Raji (cell line): Measurements from ENCODE around the gene USP5.
A peak's percentile ranks its signal among the peaks of the same experiment; 100 is the strongest.

ENCODE experiments used
- POLR2A ChIP-seq: IDR thresholded peaks from 2 replicates; pipeline ENCODE4 v1.6.1; 2011; ENCODE audit warnings: low read depth, low read length, control low read depth; ENCODE audit not compliant: insufficient read depth

The USP5 gene, protein sequence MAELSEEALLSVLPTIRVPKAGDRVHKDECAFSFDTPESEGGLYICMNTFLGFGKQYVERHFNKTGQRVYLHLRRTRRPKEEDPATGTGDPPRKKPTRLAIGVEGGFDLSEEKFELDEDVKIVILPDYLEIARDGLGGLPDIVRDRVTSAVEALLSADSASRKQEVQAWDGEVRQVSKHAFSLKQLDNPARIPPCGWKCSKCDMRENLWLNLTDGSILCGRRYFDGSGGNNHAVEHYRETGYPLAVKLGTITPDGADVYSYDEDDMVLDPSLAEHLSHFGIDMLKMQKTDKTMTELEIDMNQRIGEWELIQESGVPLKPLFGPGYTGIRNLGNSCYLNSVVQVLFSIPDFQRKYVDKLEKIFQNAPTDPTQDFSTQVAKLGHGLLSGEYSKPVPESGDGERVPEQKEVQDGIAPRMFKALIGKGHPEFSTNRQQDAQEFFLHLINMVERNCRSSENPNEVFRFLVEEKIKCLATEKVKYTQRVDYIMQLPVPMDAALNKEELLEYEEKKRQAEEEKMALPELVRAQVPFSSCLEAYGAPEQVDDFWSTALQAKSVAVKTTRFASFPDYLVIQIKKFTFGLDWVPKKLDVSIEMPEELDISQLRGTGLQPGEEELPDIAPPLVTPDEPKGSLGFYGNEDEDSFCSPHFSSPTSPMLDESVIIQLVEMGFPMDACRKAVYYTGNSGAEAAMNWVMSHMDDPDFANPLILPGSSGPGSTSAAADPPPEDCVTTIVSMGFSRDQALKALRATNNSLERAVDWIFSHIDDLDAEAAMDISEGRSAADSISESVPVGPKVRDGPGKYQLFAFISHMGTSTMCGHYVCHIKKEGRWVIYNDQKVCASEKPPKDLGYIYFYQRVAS

GRCh38 chr12:6851921-6852650, at the start of gene USP5:
TSS of gene USP5 (plus strand) at chr12:6852150. CDS start at chr12:6852180, 30 bp downstream.
- peak; percentile 88 for TF ChIP-seq POLR2A

- no peak for TF ChIP-seq POLR2A
Measured at GRCh38 chr12:6807170-6807569, 44.8 kb upstream of the USP5 start.

GRCh38 chr12:6809056-6809455, 42.9 kb upstream of the USP5 start:
- no peak for TF ChIP-seq POLR2A

DNA sequence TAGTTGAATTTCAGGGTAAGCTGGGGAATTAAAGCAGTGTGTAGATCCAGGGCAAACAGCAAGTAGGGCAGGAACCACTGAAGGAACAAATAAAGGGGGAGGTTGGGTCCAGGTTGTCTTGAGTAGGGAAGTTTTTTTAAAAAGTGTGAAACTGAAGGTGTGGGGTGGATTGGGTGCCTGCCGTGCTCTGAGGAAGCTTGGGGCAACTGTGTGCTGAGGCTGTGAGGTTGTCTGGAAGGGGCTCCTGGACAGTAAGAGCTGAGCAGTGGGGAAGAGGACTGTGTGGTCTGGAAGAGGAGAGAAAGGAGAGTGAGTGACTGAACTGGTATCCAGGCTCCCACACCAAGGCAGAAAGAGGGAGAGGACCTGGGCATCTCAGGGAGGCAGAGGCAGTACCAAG, 41.2 kb upstream of the USP5 start:
- no peak for TF ChIP-seq POLR2A

DNA sequence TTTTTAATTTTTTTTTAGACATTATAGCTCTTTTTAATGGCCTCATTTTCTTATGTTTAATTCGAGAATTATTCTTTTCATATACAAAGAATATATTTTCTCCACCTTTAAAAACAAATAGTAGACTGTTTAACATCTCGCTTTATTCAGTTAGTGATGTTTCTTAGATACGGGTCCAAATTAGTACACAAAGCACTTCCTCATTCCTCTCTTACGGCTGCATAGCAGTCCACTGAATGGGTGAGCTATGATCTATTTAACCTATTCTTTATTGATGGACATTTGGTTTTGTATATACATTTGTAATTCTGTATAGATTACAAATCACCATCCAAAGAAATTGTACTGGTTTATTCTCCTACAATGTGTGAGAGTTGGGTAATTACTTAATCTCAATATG, 38.6 kb upstream of the USP5 start:
- no peak for TF ChIP-seq POLR2A

DNA sequence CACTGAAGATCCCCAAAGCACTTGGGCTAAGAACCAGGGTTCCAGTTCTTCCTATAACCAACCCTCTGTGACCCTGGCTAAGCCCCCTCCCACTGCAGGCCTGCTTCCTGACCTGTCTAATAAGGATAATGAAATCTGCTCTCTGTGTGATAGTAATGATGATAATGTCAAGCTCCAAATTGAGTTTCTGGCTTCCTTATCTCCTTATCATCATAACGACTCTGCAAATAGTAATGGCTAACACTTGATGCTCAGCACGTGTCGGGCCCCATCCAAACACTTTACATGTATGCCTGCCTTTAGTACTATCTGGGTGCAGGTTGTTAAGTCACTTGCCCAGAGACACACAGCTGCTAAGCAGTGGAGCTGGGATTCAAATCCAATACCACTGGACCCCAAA, 35.4 kb upstream of the USP5 start:
- no peak for TF ChIP-seq POLR2A

DNA sequence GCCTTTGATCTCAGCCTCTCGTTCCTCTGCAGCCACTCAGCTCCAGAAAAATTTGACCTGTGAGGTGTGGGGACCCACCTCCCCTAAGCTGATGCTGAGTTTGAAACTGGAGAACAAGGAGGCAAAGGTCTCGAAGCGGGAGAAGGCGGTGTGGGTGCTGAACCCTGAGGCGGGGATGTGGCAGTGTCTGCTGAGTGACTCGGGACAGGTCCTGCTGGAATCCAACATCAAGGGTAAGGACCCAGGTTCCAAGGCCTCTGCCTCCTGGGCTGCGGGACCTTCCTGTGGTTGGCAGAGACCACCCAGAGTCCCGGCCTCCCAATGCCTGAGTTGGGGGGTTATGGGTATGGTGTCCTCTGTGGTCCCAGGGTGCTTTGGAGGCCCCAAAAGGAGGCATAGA, 34.9 kb upstream of the USP5 start:
- no peak for TF ChIP-seq POLR2A

- no peak for TF ChIP-seq POLR2A
Measured at GRCh38 chr12:6817662-6818157, 34.2 kb upstream of the USP5 start.

GRCh38 chr12:6818222-6818621, 33.7 kb upstream of the USP5 start:
- no peak for TF ChIP-seq POLR2A

- TF ChIP-seq POLR2A = no peak
Measured at GRCh38 chr12:6818645-6819044, 33.3 kb upstream of the USP5 start.

DNA sequence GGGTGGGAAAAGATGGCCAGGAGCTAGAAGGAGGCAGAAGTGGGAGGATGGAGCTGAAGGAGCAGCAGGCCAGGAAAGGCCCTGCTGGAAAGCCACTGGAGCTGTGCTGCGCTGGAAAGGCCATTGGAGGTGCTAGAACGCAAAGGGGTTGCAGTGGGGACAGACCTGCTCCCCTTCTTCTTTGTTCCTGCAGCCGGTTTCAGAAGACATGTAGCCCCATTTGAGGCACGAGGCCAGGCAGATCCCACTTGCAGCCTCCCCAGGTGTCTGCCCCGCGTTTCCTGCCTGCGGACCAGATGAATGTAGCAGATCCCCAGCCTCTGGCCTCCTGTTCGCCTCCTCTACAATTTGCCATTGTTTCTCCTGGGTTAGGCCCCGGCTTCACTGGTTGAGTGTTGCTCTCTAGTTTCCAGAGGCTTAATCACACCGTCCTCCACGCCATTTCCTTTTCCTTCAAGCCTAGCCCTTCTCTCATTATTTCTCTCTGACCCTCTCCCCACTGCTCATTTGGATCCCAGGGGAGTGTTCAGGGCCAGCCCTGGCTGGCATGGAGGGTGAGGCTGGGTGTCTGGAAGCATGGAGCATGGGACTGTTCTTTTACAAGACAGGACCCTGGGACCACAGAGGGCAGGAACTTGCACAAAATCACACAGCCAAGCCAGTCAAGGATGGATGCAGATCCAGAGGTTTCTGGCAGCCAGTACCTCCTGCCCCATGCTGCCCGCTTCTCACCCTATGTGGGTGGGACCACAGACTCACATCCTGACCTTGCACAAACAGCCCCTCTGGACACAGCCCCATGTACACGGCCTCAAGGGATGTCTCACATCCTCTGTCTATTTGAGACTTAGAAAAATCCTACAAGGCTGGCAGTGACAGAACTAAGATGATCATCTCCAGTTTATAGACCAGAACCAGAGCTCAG, 32.6 kb upstream of the USP5 start:
- TF ChIP-seq POLR2A = no peak

DNA sequence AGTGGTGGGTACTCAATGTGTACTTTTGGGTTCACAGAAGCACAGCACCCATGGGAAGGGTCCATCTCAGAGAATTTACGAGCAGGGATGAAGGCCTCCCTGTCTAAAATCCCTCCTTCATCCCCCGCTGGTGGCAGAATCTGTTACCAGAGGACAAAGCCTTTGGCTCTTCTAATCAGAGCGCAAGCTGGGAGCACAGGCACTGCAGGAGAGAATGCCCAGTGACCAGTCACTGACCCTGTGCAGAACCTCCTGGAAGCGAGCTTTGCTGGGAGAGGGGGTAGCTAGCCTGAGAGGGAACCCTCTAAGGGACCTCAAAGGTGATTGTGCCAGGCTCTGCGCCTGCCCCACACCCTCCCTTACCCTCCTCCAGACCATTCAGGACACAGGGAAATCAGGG, 31.8 kb upstream of the USP5 start:
- no peak for TF ChIP-seq POLR2A

DNA sequence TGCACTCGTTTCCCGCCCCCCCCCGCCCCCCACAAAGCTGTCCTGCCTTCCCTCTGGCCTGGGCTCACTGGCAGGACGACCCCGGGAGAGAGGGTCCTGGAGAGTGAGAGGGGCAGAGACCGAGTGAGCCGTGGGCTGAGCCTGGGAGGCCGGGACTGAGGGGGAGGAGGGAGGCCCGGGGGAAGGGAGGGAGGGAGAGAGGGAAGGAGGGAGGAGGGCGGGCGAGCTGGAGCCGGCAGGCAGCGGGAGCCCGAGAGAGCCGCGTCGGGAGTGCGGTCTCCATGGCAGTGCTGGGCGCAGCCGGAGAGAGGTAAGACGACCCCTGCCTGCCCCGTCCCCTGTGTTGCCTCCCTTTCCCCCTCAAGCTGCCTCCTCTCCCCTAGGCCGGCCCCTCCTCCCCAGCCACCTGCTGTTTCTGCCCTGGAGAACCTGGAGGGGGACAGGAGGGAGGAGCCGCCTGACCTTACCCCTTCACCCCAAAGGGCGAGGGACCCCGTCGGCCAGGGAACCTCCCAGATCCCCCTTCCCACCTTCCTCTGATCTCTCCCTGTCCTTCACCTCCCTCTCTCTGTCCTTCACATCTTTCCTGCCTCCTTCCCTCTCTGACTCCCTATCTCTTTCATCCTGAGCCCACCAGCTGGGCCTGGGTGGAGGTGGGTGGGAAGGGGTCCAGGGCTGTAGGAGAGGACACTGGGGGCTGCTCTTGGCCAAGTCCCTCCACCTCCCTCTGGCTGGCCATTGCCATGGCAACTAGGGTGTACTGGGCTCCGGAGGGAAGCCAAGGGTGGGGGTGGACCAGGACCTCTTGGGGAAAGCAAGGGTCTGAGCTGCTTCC, 30.1 kb upstream of the USP5 start, which contains the start of gene GPR162:
TSS of gene GPR162 (plus strand) at position 231 of the 835 bp plus-strand sequence. CDS start 2,078 bp downstream, outside the sequence.
- TF ChIP-seq POLR2A = no peak

DNA sequence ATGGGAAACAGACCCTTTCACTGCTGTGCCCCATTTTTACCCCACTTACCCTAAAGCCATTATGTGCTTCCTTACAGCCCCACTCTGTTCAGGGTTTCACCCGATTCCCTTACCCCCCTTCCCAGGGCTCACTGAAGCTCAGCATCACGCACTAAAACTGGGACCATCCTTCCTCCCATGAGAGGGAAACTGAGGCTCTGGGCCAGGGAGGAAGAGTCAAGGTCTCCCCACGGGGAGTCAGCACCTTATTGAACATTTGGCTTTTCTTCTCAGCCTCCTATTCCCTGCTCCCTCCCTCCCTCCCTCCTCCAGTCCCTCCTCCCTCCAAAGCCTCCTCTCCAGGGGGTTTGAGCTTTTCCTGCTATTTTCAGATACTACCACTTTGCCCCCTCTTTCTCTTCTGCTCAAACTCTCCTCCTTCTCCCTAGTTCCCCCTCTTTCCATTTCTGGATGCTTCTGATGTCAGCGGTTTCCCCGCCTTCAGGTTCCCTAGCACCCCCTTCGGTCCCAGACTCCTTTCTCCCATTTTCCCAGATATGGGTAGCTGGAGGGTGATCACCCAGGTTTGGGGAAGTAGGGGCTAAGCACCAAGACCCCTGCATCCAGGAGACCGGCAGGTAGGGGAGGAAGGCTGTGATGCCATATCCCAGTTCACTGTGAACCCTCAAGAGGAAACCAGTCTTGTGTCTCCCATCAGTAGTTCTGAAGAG, 29.4 kb upstream of the USP5 start:
- no peak for TF ChIP-seq POLR2A
